GM11168 (cell line): Measurements from ENCODE around the gene ITGB2.

ENCODE experiments used
- in situ Hi-C: fragments of 300-500 bp; cut with MboI; formaldehyde crosslinking; loops from one replicate; pipeline ENCODE4 v1.12.0; 2022; ENCODE audit warnings: low sequenced_read_pairs; ENCODE audit not compliant: unreplicated experiment

ITGB2 gene

DNA sequence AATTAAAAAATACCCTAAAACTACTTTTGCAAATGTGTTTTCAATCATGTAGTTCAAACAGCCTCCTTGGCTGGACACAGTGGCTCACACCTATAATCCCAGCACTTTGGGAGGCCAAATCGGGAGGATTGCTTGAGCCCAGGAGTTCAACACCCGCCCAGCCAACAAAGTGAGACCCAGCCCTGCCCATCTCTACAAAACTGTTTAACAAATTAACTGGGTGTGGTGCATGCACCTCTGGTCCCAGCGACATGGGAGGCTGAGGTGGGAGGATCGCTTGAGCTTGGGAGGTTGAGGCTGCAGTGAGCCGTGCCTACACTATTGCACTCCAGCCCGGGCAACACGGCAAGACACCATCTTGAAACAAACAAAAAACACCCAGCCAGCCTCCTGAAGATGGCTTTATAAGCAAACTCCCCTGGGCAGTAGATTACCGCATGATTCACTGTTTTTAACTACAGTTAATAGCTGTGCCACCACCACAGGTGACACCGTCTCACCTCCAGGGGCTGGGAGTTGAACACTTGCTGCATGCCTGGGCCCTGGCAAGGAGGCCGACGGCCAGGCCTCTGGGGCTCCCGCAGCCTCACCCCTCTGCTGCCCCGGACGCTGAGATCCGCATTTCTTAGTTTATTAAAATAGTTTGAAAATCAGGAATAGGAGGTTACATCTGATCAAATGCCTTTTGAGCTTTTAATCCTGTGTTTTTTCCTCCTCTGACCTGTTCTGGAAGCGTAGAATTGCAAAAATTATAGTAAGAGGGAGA is 63.4 kb downstream of the ITGB2 start:
- in situ Hi-C loops, result no loop called here

DNA sequence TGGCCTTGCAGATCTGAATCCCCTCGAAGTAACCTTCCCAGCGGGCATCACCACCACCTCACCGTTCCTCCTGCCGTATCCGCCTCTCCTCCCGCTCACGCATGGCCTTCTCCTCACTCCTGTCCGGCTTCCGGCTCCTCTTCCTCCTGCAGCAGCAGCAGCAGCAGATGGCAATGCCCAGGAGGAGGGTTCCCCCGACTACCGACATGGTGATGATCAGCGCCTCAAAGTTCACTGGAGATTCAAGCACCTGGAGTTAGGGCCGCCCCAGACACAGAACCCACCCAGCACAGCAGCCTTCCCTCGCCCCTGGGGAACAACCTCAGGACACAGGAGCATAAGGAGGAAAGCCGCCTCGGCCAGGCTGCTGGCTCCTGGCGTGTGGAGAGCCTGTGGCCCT is 64.6 kb downstream of the ITGB2 start:
- in situ Hi-C loops, result no loop called here

DNA sequence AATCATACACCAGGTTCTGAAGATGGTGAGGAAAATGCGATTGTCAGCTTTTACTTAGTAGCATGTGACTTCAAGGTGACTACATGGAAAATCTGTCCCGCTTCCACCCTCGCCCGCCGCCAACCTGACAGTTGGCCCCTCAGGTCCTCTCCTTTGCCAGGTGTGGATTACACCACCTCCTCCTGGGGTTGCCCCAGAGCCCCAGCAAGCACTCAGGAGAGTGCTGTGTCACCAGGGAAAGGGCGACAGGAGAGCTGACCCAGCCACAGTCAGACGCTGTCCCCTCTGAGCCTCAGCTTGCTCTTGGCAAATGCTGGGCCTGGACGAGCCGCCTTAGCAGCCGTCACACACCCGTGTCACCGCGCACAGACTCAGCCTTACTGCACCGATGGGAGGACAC is 65.1 kb downstream of the ITGB2 start:
- in situ Hi-C loops, result no loop called here

DNA sequence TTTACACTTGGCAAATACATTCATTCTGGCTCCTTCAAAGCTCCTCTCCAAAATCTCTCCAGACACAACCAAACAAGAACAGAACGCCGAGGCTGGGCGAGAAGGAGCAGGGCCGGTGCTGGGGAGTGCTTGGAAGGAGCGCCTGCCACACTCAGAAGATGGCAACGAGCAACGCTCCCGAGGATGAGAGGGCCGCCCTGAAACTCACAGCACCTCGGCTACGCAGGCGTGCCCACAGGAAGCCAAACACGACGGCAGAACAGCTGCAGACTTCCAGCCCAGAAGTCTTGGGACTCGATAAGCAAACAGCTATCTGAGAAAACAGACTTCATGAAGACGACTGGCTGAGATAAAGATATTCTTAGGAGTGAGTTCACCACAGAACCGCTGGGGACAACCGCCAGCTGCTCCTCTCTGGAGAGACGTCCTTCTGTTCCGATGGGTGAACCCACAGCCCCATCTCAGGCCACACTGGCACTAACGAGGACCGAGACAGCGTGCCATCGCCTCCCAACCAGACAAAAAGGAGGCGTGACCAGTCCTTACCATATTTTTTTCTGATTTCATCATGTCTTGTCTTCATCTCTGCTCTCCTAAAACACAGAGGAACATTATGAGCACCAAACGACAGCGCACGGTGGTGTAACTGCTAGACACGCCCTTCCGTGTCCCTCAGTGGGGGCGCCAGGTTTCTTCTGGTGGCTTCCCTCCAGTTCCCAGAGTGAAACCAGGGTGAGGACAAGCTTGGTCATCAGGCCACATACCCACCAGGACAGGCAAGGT is 65.8 kb downstream of the ITGB2 start:
- in situ Hi-C loops, result no loop called here

DNA sequence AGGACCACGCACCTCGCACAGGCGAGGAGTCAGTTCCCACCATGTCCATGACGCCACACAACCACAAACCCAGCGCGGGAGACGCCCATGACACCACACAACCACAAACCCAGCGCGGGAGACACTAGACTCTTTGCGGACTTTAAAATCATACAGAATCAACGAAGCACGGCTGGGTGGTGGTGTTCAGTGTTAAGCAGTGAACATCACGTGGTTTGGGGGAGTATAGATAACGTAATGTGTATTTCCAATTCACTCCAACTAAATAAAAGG is 66.4 kb downstream of the ITGB2 start:
- in situ Hi-C loops, result no loop called here

DNA sequence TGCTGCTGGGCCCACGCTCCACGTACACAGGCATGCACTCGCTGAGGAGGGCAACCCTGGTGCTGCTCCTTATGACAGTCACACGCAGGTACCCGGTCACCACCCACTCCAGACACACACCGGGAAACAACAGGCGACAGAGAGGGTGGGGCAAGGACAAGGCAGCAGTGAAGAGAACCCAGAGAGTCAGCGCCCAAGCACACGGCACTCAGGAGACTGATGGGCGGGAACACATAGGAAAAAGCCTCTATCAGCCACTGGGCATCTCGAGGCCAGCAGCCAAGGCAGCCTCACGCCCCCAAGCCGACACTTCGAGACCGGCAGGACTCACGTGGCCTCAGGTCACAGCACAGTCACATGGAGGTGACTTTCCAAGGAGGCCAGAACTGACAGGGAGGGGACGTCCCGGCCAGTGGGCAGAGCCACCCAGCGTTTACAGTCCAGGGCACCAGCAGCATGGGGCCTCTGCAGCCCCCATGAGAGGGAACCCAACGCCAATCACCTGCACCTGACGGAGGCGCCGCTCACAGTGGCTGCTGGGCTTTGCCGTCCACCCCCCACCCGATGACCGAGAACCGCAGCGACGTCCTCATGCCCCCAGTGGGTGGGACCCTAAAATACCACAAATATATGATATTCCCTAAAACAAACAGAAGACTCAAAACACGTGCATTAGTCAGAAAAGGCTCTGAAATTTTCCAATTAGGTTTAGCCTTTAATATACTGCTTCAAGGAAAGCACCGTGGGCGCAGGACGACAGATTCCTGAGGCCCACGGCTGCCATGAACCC is 66.9 kb downstream of the ITGB2 start:
- in situ Hi-C loops, result no loop called here

DNA sequence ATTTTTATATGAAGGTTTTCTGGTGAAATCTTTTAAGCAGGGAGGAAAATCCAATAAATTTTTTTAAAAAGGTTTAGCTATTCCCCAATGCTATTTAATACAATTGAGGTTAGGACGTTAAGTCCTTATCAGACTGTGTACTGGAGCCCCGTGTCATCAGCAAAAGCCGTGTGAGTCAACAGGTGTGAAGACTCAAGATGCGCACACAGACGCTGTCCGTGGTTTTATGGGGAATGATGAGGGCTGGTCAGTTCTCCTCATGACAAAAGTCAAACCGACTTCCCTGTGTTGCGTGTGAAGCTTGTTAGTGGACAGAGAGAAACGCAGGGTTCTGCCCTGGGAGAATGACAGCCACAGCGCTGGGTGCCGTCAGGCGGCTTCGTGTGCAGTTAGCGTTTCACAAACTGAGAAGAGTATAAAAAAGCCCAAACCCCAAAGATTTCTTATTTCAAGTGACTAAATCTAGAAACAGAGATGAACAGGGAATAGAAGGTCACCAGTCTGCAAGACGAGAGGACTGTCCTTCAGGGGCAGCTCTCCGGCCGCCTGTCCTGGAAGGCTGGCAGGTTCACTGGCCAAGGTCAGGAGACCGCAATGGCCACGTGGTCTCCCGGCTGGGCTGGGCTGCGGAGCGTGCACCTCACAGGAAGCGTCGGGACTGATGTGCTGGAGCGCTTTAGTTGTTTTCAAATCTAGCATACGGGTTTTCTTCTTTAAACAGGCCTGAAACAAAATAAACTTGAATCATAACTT is 69.6 kb downstream of the ITGB2 start:
- in situ Hi-C loops, result no loop called here

DNA sequence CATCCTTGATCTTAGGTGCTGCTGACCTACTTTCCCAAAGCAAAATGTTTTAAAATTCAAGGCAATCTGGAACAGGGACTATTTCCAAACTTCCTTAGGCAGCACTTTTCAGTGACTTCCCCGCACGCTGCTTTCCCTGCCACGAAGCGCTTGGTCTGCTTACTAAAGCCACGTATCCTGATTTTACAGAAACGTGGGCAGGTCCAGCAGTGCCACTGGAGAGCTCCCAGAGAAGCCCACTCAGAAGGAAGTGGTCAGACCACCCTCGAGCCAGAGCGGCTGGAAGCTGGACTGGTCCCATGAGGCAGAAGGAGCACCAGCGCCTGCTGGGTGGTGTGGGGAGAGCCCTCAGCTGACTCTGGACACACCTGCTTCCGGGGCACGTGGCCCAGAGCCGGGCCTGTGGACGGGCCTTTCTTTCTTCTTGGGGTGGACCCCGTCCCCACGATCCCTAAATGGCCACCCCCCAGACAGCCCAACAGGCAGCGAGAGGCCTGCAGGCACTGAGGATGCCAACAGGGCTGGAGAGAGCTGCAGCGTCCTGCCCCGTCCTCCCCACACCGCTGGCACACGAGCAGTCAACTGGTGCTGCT is 70.4 kb downstream of the ITGB2 start:
- in situ Hi-C loops, result no loop called here

DNA sequence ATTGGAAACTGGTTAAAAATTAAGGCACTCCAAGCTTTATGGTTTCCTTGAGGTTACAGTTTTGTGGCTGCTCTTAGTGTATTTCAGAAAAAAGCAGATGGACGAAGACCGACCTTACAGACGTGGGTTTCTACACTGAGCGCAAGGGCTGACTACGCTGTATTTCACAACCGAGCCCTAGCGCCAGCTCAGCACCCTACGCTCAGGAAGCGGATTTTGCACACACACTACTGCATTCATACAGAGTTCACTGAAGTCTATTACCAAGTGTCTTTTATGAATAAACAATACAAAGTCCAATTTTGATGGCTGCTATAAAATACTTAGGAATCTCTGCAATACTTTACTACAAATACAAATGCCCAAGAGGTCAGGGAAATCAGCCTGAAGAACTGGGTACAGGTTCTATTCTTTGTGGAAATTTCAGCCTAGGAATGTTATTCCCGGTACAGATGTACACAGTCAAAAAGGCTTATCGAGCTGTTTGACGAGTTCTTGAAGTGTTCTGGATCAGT is 71.0 kb downstream of the ITGB2 start:
- in situ Hi-C loops, result no loop called here

DNA sequence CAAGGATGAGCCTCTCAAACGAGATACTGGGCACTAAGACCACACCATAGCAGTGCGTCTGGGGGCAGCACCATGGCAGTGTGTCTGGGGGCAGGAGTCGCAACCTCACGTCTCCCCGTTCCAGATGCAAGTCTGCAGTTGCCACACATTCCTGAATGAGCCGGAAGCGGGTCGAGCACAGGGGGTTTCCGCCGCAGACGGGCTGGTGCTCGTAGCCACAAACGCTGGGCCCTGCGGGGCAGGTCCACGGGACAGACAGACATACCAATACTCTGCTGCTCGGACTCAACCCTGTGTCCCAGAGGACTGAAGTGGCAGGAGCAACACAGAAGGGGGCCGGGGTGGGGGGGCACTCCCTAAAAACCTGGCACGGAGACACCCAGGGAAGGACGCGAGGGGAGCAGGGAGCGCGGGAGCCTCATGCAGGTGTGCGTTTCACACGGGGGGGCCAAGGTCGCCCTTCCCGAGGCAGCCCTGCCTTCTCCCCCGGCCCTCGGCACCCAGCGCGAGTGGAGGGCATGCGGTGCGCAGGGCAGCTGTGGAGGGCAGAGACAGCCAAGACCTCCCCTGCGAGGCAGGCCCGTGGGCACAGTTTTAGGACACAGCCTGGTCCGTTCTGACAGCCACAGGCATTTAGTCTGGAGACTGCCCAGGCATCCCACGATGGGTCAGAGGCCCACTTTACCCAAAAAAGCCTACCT is 71.7 kb downstream of the ITGB2 start:
- in situ Hi-C loops, result no loop called here

DNA sequence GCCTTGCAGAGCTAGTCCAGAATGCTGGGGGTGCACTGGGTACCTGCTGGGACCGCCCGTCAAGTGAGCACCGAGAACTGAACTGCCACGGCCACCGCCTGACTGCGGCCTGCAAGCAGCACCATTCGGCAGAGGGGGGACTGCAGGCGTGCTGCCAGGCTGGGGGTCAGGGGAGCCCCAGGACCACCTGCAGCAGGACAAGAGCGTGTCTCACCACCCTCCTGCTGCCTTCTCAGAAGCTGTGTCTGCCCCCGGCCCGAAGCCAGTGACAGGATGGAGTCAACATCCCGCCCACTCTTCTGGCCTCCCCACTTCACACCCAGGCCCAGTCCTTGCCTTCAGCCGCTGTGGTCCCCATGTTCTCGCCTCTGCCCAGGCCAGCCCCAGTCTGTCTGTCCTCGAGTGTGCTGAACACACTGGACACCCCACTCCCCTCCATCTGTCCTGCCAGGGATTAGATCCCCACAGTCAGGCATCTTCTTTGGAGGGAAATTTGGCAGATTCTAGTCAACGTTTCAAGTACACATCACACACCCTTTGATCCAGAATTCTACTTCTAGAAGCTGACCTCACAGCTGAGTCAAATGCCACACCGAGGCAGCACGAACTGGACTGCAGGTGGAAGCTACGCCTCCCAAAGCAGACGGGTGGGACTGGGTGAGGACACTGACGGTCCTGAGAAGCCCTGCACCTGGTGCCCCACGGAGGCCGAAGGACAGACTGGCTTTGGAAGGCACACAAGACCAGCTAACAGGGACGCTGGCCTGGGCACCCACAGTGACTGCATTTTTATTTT is 73.2 kb downstream of the ITGB2 start:
- in situ Hi-C loops, result no loop called here

DNA sequence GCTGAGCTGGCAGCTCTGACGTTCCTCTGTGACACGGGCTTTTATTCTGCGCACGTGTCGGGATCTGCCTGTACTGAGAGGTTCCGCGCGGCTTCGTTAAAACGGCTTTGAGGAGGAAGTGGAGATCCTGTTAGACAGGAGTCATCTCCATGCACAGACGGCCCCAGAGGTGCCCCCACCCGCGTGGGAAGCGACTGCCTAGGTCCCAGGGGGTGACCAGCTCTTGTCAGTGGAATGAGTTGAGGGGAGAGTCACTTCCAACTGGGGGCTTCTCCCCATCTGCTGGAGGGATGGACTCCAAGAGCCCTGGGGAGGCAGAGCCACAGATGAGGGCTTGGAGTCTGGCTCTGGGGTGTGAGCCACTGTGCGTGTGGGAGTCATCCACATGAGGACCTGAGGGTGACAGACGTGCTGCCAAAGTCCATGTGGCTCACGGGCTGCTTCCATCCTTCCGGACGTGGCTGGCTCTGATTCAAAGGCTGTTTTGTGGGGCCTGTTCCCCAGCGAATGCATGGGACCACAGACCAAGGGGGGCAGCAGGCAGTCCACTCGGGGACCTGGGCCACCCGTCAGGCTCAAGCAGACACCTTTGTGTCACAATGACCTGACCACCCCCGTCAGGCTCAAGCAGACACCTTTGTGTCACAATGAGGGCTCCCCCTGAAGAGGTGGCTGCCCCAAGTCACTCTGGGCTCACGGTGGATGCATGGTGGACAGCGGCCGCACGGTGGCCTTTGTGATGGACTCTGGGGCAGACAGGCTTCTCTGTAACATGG is 74.0 kb downstream of the ITGB2 start:
- in situ Hi-C loops, result no loop called here

DNA sequence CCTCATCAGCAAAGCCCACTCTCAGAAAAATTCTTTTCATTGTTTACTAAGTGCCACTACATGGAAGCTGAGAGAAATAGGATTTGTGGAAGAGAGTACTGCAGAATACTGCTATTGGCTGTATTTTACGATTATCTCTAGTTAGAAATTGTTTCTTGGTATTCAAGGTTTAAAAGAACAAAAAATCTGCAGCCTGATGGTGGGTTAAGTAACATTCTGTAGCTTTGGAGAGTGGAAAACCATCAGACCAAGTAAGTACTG is 74.5 kb downstream of the ITGB2 start:
- in situ Hi-C loops, result no loop called here

DNA sequence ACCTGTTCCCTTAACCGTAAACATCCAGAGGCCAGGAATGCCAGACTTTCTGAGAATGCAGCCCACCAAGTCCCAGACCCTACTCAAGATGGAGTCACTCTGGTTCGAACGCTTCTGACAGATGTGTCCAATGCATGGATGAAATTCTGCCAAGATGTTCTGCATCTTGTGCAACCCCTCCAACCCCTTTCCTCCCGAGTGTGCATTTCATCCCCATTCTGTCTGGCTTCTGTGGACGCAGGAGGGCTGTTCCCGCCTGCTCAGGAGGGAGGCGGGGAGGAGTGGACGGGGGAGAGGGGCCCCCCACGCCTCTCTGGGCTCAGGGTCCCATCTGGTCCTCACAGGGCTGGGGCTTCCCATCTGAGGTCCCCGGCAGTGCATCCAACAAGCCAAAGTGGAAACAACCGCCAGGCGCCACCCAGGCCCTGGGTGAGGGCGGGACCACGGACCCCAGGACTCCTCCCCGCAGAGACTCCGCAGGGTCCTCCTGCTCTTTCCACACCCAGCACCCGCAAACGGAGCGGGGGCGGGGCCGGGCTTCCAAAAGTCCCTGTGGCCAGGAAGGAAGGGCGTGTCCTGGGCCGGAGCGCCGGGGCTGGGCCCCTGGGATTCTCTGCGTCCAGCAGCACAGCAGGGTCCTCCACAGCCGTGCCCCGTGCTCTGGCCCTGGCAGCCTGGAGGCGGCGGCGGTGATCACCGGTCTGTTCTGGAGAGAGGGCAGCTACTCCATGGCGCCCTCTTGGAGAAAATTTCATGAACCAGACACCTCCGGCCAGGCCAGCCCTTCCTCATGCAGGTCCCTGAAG is 75.1 kb downstream of the ITGB2 start:
- in situ Hi-C loops, result no loop called here

DNA sequence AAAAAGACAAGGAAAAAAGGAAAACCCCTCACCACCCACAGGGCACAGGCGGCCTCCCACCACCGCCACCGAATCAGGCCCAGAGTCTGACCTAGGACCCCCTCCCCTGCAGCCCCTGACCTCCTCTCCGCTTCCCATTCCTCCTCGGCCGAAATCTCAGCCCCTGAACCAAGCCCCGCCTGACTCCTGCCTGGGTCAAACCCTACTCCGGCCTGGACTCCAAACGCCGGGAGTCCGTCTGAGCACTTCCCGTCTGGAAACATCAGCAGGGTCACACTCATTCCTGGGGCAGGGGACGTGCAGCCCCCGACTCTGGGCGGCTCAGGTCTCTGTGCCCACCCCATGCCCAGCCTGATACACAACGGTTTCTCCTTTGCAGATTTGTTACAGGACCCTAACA is 76.4 kb downstream of the ITGB2 start:
- in situ Hi-C loops, result no loop called here

DNA sequence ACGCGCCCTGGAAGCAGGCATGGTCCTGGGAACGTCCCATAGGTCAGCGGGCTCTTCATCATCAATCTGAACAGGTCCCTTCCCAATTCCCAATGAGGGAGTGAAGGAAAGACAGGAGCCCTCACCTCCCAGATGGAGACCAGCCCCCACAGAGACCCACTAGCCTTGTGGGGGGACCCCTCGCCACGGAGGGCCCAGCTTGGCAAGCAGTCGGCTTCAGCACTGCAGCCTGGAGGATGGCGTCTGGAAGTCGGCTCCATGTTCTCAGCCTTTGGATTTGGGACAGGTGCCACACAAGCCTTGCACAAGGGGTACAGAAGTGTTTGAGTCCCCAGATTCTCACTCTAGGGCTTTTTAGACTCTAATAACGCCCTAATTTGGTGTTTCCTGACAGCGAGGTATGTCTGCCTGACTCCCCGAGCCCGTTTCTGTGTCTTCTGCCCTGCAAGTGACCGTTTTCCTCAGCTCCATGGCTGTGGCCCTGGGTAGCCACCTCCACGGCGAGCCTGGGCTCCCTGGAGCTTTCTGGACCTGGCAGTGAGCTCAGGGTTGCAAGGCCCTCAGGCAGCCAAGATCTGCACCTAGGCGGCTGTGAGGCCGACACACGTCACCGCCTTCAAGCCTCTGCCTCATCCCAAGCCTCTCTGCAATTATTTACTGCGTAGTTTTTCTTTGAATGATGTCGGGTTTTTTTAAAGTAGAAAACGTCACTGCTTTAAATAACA is 77.8 kb downstream of the ITGB2 start:
- in situ Hi-C loops, result no loop called here

DNA sequence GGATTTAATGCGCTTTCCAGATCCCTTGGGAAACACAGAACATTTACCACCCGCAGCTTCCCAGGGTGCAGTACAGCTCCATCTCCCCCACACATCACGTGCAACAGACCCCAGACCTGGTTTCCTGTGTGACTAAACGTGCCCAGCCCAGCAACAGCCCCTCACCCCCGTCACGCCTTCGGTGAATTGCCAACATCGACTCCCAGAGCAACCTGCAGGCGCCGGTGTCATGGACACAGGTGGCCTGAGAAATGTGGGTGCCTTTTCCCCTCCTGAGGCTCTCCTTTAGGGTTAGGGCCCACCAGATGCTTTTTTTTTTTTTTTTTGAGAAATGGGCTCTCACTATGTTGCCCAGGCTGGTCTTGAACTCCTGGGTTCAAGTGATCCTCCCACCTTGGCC is 78.6 kb downstream of the ITGB2 start:
- in situ Hi-C loops, result no loop called here
